B cell (primary cell): ENCODE results near the gene EXOC3. TPM values are rescaled to one million over a fixed set of nuclear protein-coding genes. Genes with fewer than 3 reads are reported as not detected.

ENCODE experiments used
- ATAC-seq: fragments of 200-7000 bp; cut with Tn5 transposase; one replicate; pipeline ENCODE4 v1.10.0; 2021; ENCODE audit warnings: low read depth, mild to moderate bottlenecking, moderate number of reproducible peaks, moderate library complexity
- CTCF ChIA-PET: fragments of 350-600 bp; sonication (Branson Sonifier 250); formaldehyde crosslinking; loops from one replicate; lab custom pipeline; 2021; ENCODE audit warnings: antibody characterized with exemption, inconsistent platforms; lab: Charles Lee
- POLR2A ChIA-PET: fragments of 350-600 bp; sonication (Branson Sonifier 250); formaldehyde crosslinking; loops from one replicate; lab custom pipeline; 2021; ENCODE audit warnings: antibody characterized with exemption; lab: Charles Lee
- DNase-seq: peaks from one replicate; pipeline ENCODE4 v3.0.0; 2013
- H2AFZ ChIP-seq: 2 replicates; pipeline ENCODE4 v1.6.1; 2012; ENCODE audit warnings: mild to moderate bottlenecking, low read depth, low read length; ENCODE audit not compliant: insufficient read depth, poor library complexity, severe bottlenecking
- H3K27ac ChIP-seq, 2 donors: 1 replicate in 1 of 2; 2 replicates in 1 of 2; pipeline ENCODE4 v1.5.1; 2012 to 2013; ENCODE audit warnings: low read length in 2 of 2, mild to moderate bottlenecking in 2 of 2, moderate library complexity in 1 of 2
- H3K27me3 ChIP-seq, 4 experiments: fragments of 200-600 bp in 1 of 4; sonication (generic) in 1 of 4; replicated peaks in 1 of 4; 1 replicate in 2 of 4; 2 replicates in 2 of 4; pipeline versions ENCODE4 v1.6.1 to v1.7.0; 2013 to 2016; ENCODE audit warnings: low read length in 3 of 4, mild to moderate bottlenecking in 2 of 4, mixed read lengths in 1 of 4, moderate library complexity in 1 of 4; ENCODE audit not compliant: insufficient read depth in 4 of 4, control insufficient read depth in 3 of 4; ENCODE audit errors: control extremely low read depth in 1 of 4
- H3K36me3 ChIP-seq, 2 experiments: replicated peaks in 1 of 2; 1 replicate in 1 of 2; 2 replicates in 1 of 2; pipeline versions ENCODE4 v1.6.1 to v1.7.1; 2013; ENCODE audit warnings: low read length in 1 of 2; ENCODE audit not compliant: insufficient read depth in 2 of 2, control insufficient read depth in 1 of 2; ENCODE audit errors: control extremely low read depth in 1 of 2, extremely low read depth in 1 of 2
- H3K4me1 ChIP-seq, 2 donors: fragments of 200-600 bp in 1 of 2; sonication (generic) in 1 of 2; 1 replicate in 1 of 2; 2 replicates in 1 of 2; pipeline versions ENCODE4 v1.5.1 to v1.6.1; 2013 to 2017; ENCODE audit warnings: low read length in 2 of 2; ENCODE audit not compliant: control insufficient read depth in 2 of 2, insufficient read depth in 2 of 2
- H3K4me2 ChIP-seq: replicated peaks from 2 replicates; pipeline ENCODE3; 2012; ENCODE audit warnings: mild to moderate bottlenecking, low read depth, low read length; ENCODE audit not compliant: poor library complexity, severe bottlenecking
- H3K4me3 ChIP-seq, 5 experiments: fragments of 200-600 bp in 1 of 5; sonication (generic) in 1 of 5; 1 replicate in 3 of 5; 2 replicates in 2 of 5; pipeline versions ENCODE4 v1.5.1 to v1.7.0; 2011 to 2016; ENCODE audit warnings: low read length in 4 of 5, mild to moderate bottlenecking in 4 of 5, low read depth in 2 of 5, control low read depth in 1 of 5, moderate library complexity in 1 of 5; ENCODE audit not compliant: insufficient read depth in 1 of 5; ENCODE audit errors: control extremely low read depth in 1 of 5, extremely low read depth in 1 of 5
- H3K79me2 ChIP-seq: fragments of 200-600 bp; sonication (generic); one replicate; pipeline ENCODE4 v1.6.0; 2016; ENCODE audit warnings: low read length; ENCODE audit not compliant: control insufficient read depth, insufficient read depth
- H3K9ac ChIP-seq: fragments of 200-600 bp; sonication (generic); 2 replicates; pipeline ENCODE4 v1.6.1; 2017; ENCODE audit warnings: mild to moderate bottlenecking, low read length, moderate library complexity
- H3K9me3 ChIP-seq, 3 donors: one replicate each; pipeline versions ENCODE4 v1.6.1 to v1.7.1; 2013; ENCODE audit warnings: low read length in 2 of 3; ENCODE audit not compliant: control insufficient read depth in 2 of 3, insufficient read depth in 1 of 3; ENCODE audit errors: control extremely low read depth in 1 of 3
- H4K20me1 ChIP-seq: 2 replicates; pipeline ENCODE4 v1.6.0; 2012; ENCODE audit warnings: mild to moderate bottlenecking, low read length; ENCODE audit not compliant: insufficient read depth, control insufficient read depth, poor library complexity, severe bottlenecking
- H3K27ac Mint-ChIP-seq: one replicate; pipeline ENCODE4 v1.8.0; 2021; ENCODE audit warnings: mixed read lengths
- H3K27me3 Mint-ChIP-seq: one replicate; pipeline ENCODE4 v1.8.0; 2021; ENCODE audit warnings: mixed read lengths
- H3K4me1 Mint-ChIP-seq: one replicate; pipeline ENCODE4 v1.8.0; 2021; ENCODE audit warnings: mixed read lengths
- H3K4me3 Mint-ChIP-seq: one replicate; pipeline ENCODE4 v1.8.0; 2021; ENCODE audit warnings: mixed read lengths
- H3K9me3 Mint-ChIP-seq: one replicate; pipeline ENCODE4 v1.8.0; 2022; ENCODE audit warnings: mixed read lengths; ENCODE audit not compliant: insufficient read depth
- CTCF ChIP-seq: fragments of 200-600 bp; IDR thresholded peaks from one replicate; pipeline ENCODE4 v1.8.0; 2022; ENCODE audit warnings: antibody characterized with exemption, mild to moderate bottlenecking
- EZH2 ChIP-seq: IDR thresholded peaks from 2 replicates; pipeline ENCODE4 v1.6.1; 2012; ENCODE audit warnings: borderline replicate concordance, low read depth, mild to moderate bottlenecking, moderate library complexity, low read length; ENCODE audit not compliant: insufficient read depth, poor library complexity, severe bottlenecking
- WGBS: methylation state at CpG from one replicate; pipeline ENCODE4 v1.1.5; 2013; ENCODE audit warnings: missing lambda C conversion rate; ENCODE audit not compliant: insufficient coverage; 5-methylcytosine and 5-hydroxymethylcytosine counted together
- intact Hi-C: fragments of 100-400 bp; cut with micrococcal nuclease; formaldehyde crosslinking; loops from one replicate; pipeline ENCODE4 v1.10.0; 2022
- polyA plus RNA-seq: library from polyadenylated mRNA; depleted of rRNA; stranded (reverse); fragments of >200 nt; gene quantifications from 2 replicates; pipeline ENCODE4 v1.2.3, GENCODE V29; 2012
- total RNA-seq, 2 donors: library from RNA; stranded (reverse); fragments of 120-200 nt in 1 of 2; gene quantifications; 1 replicate in 1 of 2; 2 replicates in 1 of 2; pipeline versions ENCODE4 v1.2.3 to v1.2.4, GENCODE V29; 2013 to 2022

Gene EXOC3
- total and polyA plus RNA-seq, 2 donors (not counting 1 experiment from before 2014, with no cell fraction given), result 44.0 to 97.1 TPM

DNA sequence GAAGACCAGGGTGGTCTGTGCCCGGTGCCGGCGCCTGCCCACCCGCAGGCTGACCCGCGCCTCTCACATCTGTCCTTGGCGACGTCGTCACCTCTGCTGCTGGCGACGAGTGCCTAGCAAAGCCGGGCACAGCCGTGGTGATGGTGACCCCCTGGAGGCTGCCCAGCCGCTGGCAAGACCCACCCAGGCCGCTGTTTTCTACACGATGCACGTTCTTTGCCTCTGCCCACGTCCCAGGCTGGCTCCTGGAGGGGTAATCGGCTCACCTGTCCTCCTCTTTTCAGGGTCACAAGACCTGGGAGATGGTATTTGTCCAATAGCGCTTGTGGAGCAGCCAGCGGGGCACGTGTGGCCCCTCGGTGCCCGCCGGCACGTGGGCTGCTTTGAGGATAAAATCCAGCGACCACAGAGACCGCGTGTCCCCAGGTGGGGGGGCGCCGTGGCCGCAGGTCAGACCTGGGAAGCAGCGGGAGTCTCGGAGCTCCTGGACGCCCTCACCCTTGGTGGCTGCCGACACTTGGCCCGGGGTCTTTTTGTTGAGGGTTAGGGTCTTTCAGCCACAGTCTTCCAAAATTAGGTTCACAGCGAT lies 51.8 kb downstream of the EXOC3 start:
- H2AFZ ChIP-seq, result no peak overlapping the region
- POLR2A ChIA-PET, result no interaction called here
- no peaks in the 10 kb centered on the region for H4K20me1 ChIP-seq
- no peaks in the 10 kb centered on the region for H3K4me1 Mint-ChIP-seq
- no peak overlapping the region for H3K27ac Mint-ChIP-seq
- peaks cover 17% of the 10 kb centered on the region for H3K27me3 Mint-ChIP-seq
- H3K36me3 ChIP-seq, result no peaks in the 10 kb centered on the region
- no peak overlapping the region for H3K27ac ChIP-seq
- no peak for ATAC-seq
- H3K27me3 ChIP-seq, result peaks cover 0 to 28% (median 2%) of the 10 kb centered on the region in 4 experiments
- no peak overlapping the region for H3K4me2 ChIP-seq
- H3K4me3 ChIP-seq, result no peak overlapping the region
- peaks cover 0 to 10% (median 0%) of the 10 kb centered on the region in 3 donors for H3K9me3 ChIP-seq
- H3K9ac ChIP-seq, result no peak overlapping the region
- DNase-seq, result no peak
- CTCF ChIA-PET, result no interaction called here
- H3K79me2 ChIP-seq, result no peaks in the 10 kb centered on the region
- H3K4me3 Mint-ChIP-seq, result no peak overlapping the region
- H3K9me3 Mint-ChIP-seq, result no peaks in the 10 kb centered on the region
- no peaks in the 10 kb centered on the region for H3K4me1 ChIP-seq
- intact Hi-C loops, result no loop called here
- TF ChIP-seq CTCF (no peak), EZH2 (no peak)
- WGBS, result 89% methylated on average over 37 of the region's 38 CpGs

DNA sequence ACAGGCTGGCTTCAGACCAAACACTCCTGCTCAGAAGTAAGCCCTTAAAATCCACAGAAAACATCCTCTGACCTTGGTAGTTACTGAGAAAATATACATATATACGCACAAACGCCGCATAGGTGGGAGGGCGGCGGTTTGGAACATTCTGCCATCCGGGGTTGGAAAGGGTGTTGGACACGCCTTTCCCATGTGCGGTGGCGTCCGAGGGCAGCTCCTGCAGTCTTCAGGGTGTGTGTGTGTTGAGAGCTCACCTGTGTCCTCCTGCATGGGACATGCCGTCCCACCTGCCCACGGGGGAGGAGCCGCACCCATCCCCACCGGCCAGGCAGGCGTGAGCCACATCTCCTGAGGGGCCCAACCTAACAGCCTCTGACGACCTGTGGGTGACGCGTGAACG lies 53.1 kb downstream of the EXOC3 start:
- no peak overlapping the region for H3K4me2 ChIP-seq
- H3K4me3 Mint-ChIP-seq, result no peak overlapping the region
- H4K20me1 ChIP-seq, result no peaks in the 10 kb centered on the region
- H3K4me1 ChIP-seq, result no peaks in the 10 kb centered on the region
- H3K27me3 ChIP-seq, result peaks cover 0 to 40% (median 5%) of the 10 kb centered on the region in 4 experiments
- TF ChIP-seq EZH2, result no peak
- no peak for TF ChIP-seq CTCF
- no peaks in the 10 kb centered on the region for H3K4me1 Mint-ChIP-seq
- ChIA-PET CTCF (no interaction called here), POLR2A (interaction anchor here (0.6 kb wide), 1 partner anchor 24 kb away, joined by 12 read pairs; no protein-coding TSS in a partner anchor)
- H3K79me2 ChIP-seq, result no peaks in the 10 kb centered on the region
- H3K9me3 Mint-ChIP-seq, result no peaks in the 10 kb centered on the region
- intact Hi-C loops, result no loop called here
- H2AFZ ChIP-seq, result no peak overlapping the region
- no peak overlapping the region for H3K4me3 ChIP-seq
- peaks cover 21% of the 10 kb centered on the region for H3K27me3 Mint-ChIP-seq
- DNase-seq (no peak), ATAC-seq (no peak)
- peaks cover 0 to 12% (median 0%) of the 10 kb centered on the region in 3 donors for H3K9me3 ChIP-seq
- no peak overlapping the region for H3K27ac ChIP-seq
- WGBS, result 74% methylated on average over 18 of the region's 19 CpGs
- no peak overlapping the region for H3K27ac Mint-ChIP-seq
- no peak overlapping the region for H3K9ac ChIP-seq
- H3K36me3 ChIP-seq, result no peaks in the 10 kb centered on the region
